Right lobe of liver (tissue), 4 donors: ENCODE measurements around the gene SIRT2.

Source experiments
- CTCF ChIP-seq, 4 donors: fragments of 200-600 bp in 3 of 4; fragments of 450-650 bp in 1 of 4; IDR thresholded peaks; one replicate each; pipeline versions ENCODE4 v1.5.1 to v1.8.0; 2016 to 2022; ENCODE audit warnings: antibody characterized with exemption in 4 of 4, mild to moderate bottlenecking in 2 of 4
- POLR2A ChIP-seq: fragments of 450-650 bp; IDR thresholded peaks from one replicate; pipeline ENCODE4 v1.6.1; 2017; ENCODE audit warnings: antibody characterized with exemption, mild to moderate bottlenecking
- donor health status: DM: no; HTN: no; CAD: no.
- donor health status: DM: no; HTN: no; CAD: no.
- donor health status: DM: no; HTN: yes; CAD: no.

- TF ChIP-seq POLR2A (no peak), CTCF (IDR thresholded peaks at IDR 0.05) (no peak)
Measured at GRCh38 chr19:38918526-38918925, 19.1 kb upstream of the SIRT2 start.
